SIG-M5 (cell line): ENCODE measurements around the gene GNS.
"Not testable (repeated sequence)": the region's sequence is repeated elsewhere in the genome, so short reads cannot be mapped to it uniquely, and the experiment has no call there.

ENCODE experiments used
- DNase-seq: peaks from one replicate; lab custom pipeline; 2025; lab: John Stamatoyannopoulos, UW

GNS gene

DNA sequence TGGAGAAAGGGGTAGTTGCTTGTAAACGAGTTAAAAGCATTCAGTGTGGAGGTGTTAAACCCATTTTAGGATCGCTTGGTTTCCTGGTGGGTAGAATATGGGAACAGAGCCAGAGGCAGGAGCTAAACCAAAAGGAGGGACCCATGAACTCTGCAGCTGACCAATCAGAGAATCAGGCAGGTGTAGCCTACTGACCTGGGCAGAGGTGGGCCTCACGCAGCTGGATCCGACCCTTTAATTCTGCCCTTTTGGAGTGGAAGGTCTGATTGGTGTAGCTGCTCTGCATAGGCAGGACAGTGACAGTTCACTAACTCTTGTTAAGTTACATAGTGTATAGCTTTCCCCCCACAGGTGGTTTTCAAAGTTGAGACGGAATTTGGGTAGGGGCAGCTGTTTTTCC is 63.7 kb downstream of the GNS start:
- DNase-seq = no peak

DNA sequence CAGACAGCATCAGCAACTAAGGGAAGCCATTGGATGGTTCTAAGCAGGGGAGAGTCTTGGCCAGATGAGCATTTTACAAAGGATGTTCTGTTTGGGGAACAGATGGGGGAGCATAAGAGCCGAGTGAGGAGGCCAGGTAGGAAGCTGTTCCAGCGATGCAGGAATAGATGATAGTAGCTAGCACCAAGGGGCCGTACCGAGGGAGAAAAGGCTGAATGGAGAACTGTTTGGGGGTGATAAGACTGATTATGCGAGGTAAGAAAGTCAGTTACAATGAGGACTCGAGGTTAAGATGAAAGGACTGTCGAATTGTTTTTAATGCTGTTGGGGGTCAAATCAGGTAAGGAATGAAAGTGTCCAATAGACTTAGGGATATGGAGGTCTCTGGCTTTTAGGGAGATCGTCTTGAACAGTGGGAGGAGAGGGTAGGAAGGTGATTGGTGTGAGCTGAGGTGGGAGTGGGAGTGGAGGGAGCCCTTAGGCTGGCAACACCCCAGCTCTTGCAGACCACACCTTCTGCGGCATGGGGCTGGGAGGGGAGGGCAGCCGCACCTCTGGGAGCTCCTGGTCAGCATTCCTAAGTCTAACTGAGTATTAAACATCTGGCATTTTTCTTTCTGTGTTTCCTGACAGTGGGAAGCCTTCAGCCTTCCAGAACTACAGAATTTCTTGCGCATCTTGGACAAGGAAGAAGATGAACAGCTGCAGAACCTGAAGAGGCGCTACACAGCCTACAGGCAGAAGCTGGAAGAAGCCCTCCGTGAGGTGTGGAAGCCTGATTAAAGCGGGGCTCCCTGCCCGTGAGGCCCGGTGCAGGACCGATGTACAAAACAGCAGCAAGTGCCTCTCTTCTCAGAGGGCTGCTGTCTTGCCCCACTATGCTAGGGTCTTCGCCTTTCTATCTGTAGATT is 64.8 kb downstream of the GNS start:
- DNase-seq = no peak

DNA sequence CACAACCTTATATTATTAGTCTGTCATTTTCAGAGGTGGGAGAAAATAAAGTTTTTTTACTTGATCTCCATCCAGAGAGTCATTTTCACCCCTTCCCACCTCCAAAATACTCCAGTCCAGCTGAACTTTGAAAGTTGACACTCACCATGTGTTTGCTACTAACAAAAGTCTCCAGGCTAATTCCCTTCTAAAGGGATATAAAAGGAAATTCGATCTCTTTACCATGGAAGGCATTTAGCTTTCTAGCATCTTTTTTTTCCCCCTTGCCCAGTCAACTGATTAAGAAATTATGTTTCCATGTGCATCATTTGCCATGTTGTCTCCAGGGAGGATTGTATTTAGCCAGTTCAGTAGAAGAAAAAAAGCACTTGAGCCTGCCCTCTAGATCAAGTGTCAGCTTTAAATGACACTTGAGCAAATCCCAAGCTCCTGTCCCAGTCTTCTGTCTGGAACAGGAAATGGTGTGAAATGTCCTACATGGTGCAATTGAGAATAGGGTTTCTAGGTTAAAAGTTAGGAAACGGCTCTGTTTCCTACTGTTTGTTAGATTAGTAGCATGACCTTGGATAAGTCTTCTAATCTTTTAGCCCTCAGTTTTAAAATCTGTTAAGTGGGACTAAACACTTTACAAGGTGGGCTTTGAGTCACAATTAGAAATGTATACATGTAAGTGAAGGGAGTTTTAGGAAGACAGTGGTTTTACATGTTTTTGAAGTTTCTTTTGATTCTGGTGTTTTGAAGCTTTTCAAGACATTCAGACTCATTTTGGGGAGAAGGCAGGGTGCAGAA is 67.2 kb downstream of the GNS start:
- no peak for DNase-seq

DNA sequence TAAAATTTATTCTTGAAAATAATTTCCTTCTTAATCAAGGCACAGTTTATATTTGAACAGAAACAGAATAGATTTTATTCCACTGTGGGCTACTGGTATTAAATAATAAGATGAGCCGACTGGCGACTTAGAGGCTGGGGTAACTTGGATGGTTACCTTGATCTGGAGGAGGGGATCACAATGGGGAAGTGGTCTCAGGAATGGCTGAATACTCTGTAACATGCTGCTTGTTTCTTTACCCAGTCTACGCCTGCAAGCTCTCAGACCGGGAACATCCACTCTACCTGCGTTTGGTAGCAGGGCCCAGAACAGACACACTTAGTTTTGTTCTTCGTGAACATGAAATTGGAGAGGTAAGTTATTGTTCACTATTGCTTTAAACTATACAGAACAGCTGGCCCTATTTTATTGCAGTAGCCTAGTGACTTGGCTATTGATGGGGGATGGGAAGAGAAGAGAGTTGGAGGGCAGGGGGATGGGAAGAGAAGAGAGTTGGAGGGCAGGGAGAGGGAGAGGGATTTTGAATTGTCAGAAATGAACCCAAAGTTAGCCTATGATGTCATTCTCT is 67.9 kb downstream of the GNS start:
- DNase-seq = no peak

DNA sequence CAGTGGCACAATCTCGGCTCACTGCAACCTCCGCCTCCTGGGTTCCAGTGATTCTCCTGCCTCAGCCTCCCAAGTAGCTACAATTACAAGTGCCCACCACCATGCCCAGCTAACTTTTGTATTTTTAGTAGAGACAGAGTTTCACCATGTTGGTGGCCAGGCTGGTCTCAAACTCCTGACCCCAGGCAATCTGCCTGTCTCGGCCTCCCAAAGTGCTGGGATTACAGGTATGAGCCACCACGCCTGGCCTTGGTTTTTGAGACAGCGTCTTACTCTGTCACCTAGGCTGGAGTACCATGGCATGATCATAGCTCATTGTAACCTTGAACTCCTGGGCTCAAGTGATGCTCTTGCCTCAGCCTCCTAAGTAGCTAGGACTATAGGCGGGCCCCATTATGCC is 69.0 kb downstream of the GNS start:
- DNase-seq = not testable (repeated sequence)

DNA sequence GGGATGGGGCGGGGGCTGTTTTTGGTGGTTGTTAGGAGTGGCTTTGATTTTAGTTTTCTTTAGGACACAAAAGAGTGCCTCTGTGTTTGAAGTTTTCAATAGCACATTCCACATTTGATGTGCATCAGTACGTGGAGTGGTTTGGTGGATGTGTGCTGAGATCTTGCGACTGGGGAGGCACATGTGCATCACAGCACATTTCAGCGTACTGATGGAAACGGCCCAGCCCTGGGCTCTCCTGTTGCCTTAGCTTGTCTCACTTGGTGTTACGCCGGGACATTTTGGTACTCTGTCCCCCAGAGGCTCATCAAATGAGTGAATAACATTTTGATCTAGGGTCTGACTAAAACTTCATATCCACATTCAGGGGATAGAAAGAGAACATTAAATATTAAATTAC is 70.5 kb downstream of the GNS start:
- DNase-seq = no peak

DNA sequence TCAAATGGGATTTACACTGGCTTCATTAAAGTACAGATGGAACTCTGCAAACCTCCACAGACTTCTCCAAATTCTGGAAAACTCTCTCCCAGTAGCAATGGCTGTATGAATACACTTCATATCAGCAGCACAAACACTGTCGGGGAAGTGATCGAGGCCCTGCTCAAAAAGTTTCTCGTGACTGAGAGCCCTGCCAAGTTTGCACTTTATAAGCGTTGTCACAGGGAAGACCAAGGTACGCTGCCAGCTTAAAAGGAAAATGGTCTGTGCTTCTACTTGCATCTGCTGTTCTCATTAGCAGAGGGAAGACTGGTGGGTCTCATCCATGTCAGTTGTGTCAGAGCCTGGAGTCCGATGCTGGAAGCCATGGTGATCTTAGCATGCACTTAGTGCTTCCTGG is 71.0 kb downstream of the GNS start:
- no peak for DNase-seq

DNA sequence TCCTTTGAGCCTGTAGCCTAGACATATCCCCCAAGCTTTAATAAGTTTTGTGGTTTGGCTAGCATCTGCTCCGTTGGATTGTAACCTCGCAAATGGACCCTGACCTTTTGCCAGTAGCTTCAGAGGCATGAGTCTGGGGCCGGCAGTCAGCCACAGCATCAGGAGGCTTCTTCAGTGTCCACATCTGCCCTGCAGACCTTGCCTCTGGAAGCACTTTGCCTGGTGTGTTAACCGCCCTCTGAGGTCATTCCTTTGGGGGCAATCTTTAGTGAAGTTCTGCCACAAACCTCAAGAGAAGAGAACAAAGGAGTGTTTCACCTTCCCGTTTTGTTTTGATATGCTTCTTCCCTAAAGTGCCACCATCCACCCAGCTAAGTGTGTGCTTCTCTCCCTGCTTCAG is 71.4 kb downstream of the GNS start:
- DNase-seq = no peak

DNA sequence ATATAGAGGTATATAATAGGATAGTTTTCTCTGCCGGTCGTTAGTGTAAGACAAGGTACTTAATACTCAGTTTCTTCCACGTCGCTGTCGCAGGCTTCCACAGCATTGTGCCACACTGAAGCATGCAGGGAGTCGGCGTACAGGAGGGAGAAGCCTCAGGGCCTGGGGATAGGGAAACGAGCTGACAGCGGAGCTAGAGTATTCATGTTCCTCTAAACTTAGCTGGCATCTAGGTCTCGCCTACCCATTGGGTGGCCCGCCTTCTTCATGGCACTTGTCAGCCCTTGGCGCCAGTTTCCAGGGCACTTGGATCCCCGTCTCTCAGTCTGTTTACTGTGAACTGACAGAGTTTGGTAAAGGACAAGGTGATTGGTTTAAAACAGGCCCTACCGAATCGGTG is 73.6 kb downstream of the GNS start:
- no peak for DNase-seq

DNA sequence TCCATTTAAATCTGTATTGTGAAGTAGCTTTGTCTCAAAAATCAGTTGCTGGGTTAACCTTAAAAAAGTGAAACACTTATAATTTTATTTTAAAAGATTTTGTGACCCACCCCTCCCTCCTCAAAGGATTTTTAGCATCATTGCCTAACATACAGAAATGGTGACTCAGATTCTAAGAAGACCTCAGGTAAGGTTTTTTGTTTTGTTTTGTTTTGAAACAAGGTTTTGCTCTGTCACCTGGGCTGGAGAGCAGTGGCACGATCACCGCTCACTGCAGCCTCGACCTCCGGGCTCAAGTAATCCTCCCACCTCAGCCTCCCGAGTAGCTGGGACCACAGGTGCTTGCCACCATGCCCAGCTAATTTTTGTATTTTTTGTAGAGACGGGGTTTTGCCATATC is 74.2 kb downstream of the GNS start:
- DNase-seq = no peak

DNA sequence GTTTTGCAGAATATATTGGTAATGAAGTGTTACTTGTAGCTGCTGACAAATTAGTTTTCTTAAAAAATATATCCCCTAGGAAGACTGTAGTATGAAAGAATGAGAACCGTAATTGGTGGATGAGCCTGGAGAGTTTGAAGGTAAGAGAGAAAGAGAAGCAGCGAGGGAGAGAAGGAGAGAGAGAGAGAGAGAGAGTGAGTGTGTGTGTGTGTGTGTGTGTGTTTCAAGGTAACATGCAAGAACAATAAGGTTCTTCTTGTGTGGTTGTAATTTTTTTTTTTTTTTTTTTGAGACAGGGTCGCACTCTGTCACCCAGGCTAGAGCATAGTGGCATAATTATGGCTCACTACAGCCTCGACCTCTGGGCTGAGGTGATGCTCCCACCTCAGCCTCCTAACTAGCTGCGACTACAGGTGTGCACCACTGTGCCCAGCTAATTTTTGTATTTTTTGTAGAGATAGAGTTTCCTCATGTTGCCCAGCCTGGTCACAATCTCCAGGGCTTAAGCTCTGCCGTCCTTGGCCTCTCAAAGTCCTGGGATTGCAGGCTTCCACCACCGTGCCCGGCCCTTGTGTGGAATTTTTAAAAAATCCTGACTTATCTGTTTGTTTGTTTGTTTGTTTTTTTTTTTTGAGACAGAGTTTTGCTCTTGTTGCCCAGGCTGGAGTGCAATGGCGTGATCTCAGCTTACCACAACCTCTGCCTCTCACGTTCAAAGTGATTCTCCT is 75.2 kb downstream of the GNS start:
- DNase-seq = no peak

DNA sequence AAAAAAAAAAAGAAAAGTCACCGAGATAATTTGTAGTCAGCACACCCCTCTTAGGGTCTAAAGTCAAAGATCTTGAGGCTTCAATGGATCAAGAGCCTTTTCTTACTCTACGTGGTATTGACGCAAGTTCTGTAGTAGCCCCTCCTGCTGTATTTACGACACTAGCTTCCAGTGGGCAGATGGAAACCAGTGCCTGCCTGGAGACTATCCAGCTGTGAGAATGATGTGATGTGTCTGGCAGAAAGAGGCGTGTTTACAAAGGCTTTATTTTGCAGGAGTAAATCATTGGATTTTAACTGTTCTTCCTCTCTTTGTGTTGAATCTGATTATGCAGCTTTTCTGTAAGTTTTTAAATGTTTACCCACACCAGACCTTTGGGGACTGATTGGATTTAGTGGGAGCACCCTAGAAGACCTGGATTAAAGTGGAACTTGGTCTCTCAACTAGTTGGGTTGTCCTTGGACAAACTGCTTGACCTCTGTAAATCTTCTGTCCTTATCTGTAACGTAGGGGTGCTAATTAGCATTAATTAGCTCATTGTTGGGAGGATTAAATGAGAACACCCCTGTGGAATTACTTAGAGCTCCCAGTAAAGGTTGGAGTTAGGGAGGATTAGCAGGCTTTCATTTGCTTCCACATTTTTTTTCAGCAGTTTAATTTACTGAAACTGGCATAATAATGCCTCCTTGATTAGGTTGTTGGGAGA is 76.5 kb downstream of the GNS start:
- no peak for DNase-seq

DNA sequence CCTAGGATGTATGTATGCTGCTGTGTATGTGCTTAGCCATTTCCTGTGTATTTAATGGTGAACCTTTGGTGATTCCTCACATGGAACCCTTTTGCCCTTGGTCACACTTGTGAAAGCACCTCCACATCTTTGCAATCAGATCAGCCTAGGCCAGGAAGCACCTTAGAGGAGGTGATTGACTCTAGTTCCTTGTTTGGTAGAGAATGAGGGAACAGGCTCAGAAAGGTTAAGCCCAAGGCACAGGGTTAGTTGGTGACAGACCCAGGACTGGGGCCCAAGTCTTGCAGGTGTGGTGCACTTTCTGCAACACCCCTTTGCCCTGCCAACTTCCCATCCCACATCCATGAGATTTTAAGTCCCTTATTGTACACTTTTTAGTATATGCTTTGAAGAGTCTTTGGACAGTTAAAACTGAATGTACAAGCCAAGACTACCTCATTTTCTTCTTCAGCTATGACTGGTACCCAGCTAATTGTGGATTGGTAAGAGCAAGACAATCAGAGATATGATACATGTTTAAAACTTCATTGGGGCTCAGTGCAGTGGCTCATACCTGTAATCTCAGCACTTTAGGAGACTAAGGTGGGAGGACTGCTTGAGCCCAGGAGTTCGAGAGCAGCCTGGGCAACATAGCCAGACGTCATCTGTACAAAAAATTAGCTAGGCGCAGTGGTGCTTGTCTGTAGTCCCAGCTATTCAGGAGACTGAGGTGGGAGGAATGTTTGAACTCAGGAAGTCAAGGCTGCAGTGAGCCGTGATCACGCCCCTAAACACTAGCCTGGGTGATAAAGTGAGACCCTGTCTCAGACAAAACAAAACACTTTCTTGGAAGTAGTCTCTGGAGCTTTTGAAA is 77.8 kb downstream of the GNS start:
- no peak for DNase-seq

DNA sequence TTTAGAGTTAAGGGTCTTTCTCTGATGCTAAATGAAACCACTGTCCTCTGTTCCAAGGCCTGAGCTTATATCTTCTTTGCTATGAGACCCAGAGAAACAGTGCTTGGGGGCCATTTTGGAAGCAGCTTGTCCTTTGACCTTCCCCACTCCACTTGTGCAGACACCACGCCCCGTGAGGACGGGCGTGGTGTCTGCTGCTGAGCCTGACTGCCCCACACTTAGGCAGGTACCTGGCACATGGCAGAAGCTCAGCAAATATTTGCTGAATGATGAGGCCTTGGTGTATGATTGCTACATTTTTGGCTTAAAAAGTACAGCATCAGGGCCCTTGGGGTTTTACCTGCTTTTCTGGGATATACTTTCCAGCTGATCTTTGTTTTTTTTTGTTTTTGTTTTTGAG is 79.0 kb downstream of the GNS start:
- DNase-seq = no peak

DNA sequence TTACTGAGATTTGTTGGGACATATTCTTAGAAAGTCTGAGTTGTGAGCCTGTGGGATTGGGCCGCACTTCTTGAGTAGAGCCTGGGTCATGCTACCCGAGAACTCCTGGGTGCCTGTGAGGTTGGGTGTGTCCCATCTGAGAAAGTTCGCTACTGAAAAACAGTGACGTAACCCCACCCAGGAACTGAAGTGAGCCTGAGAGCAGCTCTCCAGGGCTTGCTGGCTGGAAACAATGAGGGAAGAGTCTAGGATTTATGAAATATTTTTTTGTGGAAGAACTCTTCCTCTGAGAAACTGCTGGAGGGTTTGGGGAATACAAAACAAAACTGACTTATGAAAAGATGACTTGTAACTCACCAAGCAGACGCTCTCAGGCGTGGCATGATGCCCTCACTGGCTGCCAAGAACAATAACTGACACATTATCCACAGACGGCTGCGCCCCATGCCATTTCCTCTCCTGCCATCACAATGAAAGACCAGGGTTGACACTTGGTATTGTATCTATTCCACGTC is 79.7 kb downstream of the GNS start:
- DNase-seq = no peak

DNA sequence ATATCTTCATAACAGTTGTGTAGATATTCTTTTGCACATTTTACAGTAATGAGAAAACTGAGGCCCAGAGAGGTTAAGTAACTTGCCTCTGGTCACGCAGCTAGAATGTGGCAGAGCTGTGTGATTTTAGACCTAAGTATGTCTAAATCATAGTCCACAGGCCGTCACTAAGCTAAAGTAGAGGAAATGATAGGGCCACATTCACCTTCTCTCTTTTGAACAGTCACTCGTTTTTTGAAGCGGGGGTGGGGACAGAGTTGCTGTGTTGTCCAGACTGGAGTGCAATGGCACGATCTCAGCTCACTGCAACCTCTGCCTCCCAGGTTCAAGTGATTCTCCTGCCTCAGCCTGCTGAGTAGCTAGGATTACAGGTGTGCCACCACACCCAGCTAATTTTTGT is 80.4 kb downstream of the GNS start:
- no peak for DNase-seq

DNA sequence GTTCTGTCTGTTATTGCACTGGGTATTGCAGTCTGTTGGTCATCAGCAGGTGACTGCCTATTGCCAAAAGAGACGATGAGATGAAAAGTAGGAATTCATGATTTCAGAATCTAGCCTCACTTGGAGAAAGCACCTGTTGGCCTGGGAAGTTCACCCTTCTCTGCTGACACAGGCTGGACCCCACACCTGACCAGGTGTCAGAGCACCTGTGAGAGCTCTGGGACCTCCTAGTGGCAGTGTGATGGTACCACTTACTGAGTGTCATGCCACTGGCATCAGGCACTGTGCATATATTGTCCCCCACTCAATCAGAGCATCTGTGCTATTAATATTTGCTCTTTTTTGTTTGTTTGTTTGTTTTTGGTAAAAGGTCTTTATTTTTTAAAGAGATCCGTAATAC is 81.0 kb downstream of the GNS start:
- DNase-seq = no peak

DNA sequence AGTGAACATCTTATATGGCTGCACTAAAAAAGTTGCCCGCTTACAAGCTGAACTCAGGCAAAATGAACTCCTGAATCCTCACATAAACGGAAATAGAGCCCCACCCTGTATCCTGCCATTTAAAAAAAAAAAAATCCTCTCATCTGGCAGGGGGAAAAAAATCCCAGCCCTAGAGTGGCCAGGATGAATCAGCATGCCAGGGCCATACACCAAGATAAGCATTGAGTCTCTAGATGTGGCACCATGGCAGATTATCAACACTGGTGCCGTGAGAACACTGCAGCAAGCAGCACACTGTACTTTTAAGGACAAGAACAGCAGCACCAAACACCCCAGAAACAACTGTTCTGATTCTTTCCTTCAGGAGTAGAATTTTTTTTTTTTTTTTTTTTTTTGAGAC is 83.4 kb downstream of the GNS start:
- no peak for DNase-seq

DNA sequence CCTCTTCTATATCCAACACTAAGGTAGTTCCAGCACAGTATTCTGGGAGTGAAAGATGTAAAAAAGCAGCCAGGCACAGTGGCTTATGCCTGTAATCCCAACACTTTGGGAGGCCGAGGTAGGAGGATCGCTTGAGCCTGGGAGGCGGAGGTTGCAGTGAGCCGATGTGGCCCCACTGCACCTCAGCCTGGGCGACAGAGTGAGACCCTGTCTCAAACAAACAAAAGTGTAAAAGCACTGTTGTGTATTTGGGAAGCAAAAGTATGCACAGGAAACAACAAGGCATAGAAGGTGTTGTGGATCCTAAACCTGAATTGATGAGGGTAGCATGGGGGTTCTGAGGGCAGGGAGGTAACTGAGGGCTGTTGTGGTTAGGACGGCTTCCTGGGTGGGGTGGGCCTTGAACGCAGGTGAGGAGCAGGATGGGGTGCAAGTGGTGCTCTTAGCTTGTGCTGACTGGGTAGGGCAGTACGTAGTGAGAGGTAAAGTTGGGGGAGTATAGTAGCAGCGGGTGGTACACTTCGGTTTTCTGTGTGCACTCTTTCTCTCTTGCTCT is 84.8 kb downstream of the GNS start:
- DNase-seq = no peak

DNA sequence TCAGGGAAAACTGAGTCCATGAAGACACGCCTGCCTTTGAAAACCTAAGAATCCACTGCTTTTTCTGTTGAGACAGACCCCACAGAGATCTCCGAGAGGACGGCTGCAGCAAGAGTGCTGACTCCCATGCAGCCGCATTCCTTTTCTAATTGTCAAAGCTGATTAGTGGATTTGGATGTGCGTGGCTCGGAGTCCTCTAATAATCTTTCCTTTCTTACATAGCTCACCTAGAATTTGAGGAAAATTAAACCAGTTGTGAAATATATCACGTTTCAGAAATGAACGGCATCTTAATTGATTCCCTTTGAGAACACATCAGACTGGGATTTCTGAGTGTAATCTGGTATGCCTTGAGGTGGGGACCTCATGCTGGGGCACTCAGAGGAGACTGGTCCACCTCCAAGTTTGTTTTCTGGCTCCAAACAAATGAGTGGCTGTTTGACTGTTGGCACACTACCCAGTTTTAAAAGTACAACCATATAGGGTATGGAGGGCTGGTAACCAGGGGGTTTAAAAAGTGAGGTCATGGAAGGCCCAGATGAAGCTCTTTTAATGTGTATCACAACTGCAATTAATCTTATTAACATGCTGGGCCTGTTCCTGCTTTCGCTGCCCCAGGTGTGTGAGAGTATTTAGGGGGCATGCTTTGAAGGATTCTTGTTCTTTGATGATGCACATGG is 85.6 kb downstream of the GNS start:
- DNase-seq = no peak
